Measurements from ENCODE around the gene SUGCT.
"Not testable (repeated sequence)": the region's sequence is repeated elsewhere in the genome, so short reads cannot be mapped to it uniquely, and the experiment has no call there.

Gene SUGCT

DNA sequence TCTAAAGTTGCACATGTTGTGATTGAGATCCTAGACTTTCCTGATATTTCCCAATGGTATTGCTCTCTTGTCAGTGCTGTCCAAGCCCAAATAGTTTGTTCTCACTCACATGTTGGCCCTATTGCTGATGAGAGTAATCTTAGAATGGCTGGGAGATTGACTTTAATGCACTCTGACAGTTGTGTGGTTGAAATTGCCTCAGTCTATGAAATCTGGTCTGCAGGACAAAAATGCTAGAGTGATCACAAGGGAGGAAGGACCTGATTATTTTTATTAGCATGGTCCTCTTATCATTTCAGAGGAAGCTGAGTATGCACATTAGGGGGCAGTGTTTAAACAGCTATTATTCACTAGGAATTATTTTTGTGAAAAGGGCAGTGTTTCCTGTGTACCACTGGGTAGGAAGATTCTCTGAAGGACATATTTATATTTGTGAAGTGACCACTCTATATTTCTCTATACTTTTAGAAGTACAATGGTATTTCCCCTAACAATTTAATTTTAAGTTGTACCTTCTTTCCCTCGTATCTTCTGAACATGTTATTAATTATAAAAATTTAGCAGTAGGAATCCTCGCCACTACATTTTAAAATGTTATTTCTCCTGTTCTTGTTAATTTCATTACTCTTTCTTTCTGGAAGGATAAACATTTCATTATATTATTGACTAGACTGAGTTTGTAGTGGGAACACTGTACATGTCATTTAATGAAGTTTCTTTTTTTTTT lies 64.4 kb downstream of the SUGCT start:
- no peak for DNase-seq (ENCODE audit: low read depth in 2 of 2)

DNA sequence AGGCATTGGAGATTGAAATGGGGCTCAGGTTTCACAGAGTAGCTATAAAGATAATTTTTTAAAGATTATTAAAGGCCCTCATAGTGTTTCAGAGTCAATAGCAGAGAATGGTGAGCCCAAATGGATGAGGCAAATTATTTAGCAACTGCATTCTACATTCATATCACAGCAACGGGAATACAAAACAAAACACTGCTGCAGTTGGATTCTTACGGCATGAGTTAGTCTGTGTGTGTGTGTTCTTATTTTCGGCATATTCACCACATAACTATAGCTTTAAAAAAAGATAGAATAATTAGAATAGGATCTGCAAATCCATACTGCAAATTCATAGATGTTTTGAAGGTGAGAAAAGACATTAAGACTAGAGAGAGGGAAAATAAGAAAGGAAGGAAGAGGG lies 66.0 kb downstream of the SUGCT start:
- DNase-seq (ENCODE audit: low read depth in 2 of 2), result no peak

DNA sequence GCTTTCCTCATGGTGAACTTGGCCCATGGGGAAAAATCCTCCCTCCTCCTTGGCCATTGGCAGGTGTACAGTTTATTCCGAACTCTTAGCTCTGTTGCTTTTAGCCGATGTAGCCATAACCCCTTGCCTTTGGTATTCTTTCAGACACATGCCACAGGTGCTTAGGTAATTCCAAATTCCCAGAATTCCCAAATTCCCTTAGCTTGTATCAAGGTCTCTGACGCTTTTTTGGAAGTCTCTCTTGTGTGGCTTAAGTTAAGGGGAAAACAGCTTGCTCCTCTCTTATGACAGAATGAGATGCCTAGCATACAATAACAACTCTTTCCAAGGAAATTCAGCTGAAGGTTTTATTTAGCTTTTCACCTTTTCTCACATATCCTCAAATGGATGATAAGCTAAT lies 68.0 kb downstream of the SUGCT start:
- no peak for DNase-seq (ENCODE audit: low read depth in 2 of 2)

DNA sequence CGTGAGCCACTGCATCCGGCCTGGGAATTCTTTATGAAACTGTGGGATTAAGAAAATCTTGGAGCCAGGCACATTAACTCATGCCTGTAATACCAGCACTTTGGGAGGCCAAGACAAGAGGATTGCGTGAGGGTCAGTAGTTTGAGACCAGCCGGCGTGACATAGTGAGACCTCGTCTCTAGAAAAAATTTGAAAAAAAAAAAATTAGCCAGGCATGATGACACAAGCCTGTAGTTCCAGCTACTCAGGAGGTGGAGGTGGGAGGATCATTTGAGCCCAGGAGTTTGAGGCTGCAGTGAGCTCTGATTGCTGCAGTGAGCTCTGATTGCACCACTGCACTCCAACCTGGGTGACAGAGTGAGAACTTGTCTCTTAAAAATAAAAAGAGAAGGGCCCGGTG lies 69.8 kb downstream of the SUGCT start:
- no peak for DNase-seq (ENCODE audit: low read depth in 2 of 2)

DNA sequence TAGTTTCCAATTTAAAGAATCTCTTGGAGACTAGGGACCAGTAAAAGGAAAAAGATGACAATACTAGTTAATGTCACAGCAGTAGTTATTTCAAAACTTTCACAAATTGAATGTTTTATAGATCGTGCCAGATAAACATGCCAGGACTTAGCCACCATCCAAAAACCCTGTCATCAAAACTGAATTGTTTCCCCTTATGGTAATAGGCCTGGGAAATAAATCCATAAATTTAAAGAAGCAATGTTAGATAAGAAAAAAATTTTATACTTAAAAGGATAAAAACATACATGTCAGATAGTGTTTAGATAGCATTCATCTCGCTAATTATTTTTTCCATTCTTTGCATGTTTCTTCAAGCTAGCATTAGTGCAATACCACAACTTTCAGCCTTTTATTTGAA lies 71.2 kb downstream of the SUGCT start:
- no peak for DNase-seq (ENCODE audit: low read depth in 2 of 2)

DNA sequence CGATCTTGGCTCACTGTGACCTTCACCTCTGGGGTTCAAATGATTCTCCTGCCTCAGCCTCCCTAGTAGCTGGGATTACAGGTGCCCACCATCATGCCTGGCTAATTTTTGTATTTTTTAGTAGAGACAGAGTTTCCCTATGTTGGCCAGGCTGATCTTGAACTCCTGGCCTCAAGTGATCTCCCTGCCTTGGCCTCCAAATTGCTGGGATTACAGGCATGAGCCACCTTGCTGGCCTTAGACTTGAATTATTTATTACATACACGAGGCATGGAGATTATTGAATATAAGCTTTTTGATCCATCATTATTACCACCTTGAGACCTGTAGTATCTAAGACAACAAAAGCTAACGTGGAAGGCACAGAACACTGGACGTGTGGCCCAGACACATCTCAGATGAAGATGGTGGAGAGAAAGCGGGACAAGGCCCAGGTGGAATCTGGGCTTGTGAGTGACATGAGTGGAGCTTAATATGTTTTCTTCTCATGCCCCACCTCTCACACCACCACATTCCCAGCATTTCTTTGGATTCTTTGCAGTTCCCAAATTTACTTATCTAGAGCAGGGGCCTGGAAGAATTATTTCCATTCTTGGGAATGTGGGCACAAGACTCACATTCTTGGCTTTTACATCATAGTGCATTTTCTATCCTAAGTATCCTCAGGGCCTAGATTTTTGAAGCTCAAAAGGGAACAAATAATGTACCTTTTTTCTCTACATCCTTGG lies 76.6 kb downstream of the SUGCT start:
- DNase-seq (ENCODE audit: low read depth in 2 of 2), result no peak

DNA sequence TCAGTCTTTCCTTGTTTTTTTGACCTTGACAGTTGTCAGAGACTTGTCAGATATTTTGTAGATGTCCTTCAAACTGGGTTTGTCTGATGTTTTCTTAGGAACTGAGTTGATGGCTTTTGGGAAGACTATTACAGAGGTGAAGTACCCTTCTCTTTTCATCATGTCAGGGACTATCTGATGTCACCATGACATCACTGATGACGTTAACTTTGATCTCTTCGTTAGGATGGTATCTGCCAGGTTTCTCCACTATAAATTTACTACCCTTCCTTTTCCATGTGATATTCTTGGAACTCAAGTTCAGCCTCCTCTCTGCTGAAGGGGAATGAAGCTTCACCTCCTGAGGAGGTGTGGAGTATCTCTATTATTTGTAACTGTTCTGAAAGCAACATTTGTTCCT lies 78.5 kb downstream of the SUGCT start:
- DNase-seq (ENCODE audit: low read depth in 2 of 2), result no peak

DNA sequence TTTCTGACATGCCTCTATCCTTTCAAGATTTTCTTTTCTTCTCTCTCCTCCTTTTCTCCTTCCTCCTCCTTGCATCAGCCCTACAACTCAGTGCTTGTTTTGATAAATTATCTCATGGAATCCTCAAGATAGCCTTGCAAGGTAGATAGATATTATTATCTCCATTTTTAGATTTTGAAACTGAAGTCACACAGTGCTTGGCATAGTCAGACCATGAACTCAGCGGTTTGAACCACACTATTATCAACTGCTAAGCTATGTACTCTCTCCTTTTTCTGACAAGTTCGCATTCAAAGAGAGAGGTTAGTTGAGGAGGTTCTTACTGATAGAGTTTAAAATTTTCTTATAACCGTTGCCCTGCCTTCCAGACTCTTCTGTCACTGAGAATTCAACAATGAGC lies 79.1 kb downstream of the SUGCT start:
- no peak for DNase-seq (ENCODE audit: low read depth in 2 of 2)

DNA sequence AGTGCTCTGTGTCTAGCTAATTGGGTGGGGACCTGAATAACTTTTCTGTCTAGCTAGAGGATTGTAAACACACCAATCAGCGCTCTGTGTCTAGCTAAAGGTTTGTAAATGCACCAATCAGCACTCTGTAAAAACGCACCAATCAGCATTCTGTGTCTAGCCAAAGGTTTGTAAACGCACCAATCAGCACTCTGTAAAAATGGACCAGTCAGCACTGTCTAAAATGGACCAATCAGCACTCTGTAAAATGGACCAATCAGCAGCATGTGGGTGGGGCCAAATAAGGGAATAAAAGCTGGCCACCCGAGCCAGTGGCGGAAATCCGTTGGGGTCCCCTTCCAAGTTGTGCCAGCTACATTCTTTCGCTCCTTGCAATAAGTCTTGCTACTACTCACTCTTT lies 83.8 kb downstream of the SUGCT start:
- not testable (repeated sequence) for DNase-seq (ENCODE audit: low read depth in 2 of 2)

DNA sequence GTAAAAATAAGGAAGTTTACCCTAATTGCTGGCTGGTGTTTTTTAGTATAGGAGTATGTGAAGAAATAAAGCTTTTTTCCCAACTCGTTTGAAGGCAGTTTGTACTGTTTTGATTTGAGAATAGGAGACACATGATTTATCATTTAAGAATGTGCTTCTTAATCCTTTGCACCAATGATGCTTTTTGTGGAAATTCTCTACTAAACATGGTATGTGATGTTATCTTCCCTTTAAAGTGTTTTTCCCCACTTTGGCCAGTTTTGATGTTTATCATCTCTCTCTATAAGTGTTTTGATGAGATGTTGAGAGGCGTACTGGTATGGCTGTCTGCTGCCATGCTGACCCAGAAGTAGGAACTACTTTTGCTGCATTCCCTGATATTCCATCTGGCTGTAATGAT lies 85.1 kb downstream of the SUGCT start:
- no peak for DNase-seq (ENCODE audit: low read depth in 2 of 2)

DNA sequence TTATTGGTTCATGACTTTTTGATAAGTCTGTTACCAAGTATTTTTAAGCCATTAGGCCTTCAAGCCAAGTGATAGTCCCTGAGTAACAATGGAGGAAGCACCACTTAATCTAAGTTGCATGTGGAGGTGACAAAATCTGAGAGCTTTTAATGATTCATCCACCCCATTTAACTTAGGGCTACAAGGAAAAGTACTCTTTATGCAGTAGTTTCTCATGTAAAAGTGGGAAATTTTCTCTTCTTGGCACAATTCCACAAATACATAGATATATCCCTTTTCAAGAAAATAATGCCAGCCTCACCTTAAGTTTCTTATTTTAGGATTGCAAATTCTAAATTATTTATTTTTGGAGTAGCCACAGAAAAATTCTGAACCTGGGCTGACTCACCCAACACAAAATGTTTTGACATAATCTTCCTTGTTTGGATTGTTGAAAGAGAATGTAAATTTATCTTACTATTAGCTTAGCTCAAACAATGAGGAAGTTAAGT lies 85.7 kb downstream of the SUGCT start:
- no peak for DNase-seq (ENCODE audit: low read depth in 2 of 2)

DNA sequence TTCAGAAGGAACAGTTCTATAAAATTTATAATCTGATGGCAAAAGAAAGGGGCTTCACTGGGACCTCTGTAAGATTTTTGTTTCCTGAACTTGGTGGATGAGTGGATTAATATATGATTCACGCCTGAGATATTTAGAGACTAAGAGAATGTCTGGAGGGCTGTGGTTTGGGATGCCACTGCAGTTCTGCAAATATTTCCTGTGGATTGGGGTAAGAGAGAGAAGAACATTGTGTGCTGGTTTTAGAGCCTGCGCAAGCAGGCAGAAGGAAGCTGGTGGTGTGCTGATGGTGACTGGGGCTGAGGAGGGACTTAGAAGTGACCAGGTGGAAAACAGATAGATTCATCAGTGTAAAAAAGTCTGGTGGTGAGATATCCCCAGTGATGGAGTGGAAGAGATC lies 87.0 kb downstream of the SUGCT start:
- DNase-seq (ENCODE audit: low read depth in 2 of 2), result no peak

DNA sequence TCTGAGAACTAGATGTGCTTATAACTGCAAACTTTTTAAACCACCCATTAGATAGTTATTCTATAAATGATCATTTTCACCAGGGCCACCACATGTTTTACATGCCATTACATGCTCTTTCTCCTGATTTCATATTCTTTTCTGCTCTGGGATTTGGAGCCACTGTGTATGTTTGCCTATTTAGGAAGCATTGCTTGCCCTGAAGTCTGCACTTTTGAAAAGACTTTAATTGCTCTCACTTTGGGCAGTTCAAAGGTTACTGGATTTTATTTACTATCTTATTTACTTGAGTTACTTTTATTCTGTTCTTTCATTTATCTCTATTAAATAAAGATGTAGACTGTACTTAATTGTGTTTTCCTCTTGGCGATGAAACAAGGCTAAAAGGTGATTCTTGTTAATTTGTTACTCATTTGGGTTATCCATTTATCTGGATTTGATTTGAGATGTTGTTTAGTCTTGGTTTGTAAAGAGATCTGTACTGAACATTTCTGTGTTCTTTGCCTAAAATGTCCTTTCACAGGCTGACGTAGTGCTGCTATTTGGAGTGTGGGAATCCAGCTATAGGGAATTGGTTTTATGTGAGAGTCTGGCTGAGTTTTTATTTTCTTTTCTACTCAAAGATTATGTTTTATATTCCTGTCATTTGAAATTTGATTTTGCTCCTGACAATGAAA lies 88.8 kb downstream of the SUGCT start:
- no peak for DNase-seq (ENCODE audit: low read depth in 2 of 2)

DNA sequence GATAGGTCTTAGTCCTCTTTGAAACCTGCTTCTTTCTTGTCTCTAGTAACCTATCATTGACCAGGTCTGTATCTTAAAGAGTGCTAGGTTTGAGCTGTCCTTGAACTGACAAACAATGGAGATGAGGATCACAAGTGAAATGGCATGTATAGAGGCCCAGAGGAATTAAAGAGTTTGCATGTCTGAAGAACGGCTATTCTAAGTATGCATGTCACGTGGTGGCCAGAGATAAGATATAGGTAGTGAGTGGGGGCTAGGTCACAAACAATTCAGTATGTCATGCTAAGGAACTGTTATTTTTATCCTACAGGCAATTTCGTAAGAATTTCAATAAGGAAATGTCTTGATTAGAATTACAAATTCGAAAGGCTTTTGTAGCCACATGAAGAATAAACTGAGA lies 95.3 kb downstream of the SUGCT start:
- DNase-seq (ENCODE audit: low read depth in 2 of 2), result no peak

DNA sequence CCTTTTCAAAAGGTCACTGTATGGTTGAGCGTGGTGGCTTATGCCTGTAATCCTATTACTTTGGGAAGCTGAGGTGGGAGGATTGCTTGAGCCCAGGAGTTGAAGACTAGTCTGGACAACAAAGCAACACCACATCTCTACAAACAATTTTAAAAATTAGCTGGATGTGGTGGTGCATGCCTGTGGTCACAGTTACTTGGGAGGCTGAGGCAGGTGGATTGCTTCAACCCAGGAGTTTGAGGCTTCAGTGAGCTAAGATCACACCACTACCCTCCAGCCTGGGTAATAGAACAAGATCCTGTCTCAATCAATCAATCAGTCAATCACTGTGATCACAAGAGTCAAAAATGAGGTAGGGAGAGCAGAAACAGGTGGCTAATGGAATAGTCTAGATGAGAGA lies 97.0 kb downstream of the SUGCT start:
- no peak for DNase-seq (ENCODE audit: low read depth in 2 of 2)

DNA sequence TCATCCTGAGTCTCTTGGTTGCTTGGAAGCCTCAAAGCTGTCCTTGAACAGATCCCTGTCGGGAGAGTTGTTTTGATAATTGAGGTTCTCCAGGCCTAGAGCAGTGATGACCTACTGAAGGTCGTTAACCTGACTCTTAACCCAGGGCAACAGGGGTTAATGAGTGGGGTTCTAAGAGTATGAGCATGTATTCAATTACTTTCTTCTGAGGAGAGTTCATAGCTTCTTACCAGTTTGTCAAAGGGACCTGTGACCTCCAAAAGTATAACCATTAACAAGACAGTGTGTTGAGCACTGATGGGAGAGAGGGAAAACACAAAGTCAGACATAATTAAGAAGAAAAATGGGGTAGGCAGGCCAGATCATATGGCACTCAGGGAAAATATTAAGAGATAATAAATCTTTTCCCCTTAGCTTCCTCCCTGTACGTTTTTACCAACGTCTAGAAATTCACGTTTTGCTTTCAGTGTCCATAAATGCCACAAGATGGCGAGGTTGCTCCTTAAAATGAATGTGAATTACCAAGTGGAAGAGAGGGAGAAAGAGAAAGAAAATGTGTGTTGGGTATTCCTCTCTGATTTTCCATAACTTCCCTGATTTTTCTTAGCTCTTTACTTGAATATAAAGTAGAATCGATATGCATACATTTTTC lies 97.6 kb downstream of the SUGCT start:
- no peak for DNase-seq (ENCODE audit: low read depth in 2 of 2)

DNA sequence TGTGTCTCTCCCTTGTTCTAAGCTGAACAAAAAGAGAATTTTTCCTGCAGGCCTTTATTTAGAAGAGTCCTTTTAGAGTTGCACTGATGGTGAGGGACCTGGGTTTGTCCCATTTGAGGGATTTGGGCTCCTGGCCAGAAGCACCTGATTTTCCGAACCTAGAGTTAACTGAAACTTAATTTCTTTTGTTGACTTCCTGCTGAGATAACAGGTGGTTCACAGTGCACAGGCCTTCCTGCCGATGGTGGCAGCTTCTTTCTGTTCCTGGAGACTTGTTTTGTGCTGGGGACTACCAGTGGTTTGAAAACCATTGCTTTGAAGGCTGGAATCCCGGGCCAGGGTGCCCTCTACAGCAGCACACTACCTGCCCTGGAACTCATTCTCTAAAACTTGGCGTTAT lies 99.2 kb downstream of the SUGCT start:
- no peak for DNase-seq (ENCODE audit: low read depth in 2 of 2)

DNA sequence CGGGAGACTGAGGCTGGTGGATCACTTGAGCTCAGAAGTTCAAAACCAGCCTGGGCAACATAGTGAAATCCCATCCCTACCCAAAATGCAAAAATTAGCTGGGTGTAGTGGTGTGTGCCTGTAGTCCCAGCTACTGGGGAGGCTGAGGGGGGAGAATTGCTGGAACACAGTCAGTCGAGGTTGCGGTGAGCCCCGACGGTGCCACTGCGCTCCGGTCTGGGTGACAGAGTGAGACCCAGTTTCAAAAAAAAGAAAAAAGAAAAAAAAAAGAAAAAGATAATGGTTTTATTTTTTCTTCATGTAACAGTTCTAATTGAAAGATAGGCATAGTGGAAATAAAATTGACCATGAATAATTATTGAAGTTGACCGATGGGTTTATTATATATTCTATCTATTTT lies 99.9 kb downstream of the SUGCT start:
- no peak for DNase-seq (ENCODE audit: low read depth in 2 of 2)

DNA sequence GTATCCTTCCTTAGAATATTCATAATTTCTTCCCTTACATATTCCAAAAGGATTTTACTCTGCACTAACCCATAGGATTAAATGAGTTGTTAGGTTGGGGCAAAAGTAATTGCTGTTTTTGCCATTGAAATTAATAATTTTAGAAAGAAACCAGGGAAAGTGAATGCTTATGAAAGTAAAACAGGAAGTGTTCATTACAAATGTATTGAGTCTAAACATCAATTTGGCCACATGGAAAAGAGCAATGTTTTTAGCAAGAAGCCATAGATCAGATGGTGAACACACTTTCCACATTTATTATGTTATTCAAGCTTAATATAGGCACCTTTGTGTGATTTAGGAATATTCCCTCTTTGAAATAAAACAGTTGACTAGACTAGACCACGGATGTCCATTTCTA lies 102.9 kb downstream of the SUGCT start:
- no peak for DNase-seq (ENCODE audit: low read depth in 2 of 2)

DNA sequence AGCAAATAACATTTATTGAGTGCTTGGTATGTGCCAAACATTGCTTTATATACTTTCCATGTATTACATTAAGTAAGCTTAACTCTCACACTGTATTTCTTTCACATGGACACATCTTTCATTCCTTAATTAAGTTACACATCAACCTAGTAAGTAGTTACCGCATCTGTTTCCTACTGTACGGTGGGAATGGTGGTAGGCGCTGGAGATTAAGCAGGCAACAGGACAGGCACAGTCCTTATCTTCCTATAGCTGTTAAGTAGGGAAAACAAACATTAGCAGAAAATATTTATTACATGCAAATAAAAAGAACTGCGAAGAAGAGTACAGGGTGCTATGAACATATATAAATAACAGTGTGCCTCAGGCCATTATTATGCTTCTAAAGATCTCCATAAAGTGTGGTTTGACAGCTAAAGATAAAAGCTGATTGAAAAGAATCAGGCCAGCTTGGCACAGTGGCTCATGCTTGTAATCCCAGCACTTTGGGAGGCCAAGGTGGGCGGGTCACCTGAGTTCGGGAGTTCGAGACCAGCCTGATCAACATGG lies 105.0 kb downstream of the SUGCT start:
- DNase-seq (ENCODE audit: low read depth in 2 of 2), result no peak

DNA sequence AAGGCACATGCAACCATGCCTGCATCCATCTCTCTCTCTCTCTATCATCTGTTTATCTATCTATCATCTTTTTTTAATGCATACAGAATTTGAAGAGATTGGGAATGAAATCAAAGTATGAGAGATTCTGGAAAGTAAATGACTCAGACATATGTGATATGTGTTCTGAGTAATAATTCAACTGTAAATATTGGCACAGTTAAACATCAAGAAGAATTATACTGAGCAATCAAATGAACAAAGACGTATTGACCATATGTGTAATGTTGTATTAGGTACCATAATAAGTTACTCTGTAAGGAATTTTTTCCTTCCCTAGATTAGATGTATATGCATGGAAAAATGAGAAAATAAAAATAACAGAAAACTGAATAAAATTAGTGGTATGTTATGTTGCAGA lies 108.3 kb downstream of the SUGCT start:
- no peak for DNase-seq (ENCODE audit: low read depth in 2 of 2)

DNA sequence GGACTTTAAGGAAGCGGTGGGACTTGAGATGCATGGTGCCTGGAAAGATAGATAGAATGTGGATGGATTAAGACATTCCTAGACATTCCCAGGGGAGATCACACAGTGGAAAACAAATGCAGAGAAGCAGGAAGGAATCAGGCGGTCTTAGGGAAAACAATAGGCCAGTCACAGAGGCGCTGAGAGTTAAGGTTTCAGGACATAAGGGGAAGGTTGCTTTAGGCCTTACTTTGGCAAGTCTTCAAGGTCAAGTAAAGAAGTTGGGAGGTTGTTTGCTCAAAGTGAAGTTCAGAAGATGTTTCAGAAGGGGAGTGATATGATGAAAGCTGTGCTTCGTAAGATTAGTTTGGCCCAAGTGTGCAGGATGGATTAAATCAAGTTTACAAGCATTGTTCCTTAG lies 109.4 kb downstream of the SUGCT start:
- DNase-seq (ENCODE audit: low read depth in 2 of 2), result no peak

All from activated CD4-positive, alpha-beta T cell treated with anti-CD3 and anti-CD28 coated beads for 24 hours (primary cell).